Right renal cortex interstitium (tissue), 3 donors: ENCODE results near the gene CNST. TPM values are rescaled to one million over a fixed set of nuclear protein-coding genes. Genes with fewer than 3 reads are reported as not detected.
A peak's percentile ranks its signal among the peaks of the same experiment; 100 is the strongest.
"Not testable (repeated sequence)": the region's sequence is repeated elsewhere in the genome, so short reads cannot be mapped to it uniquely, and the experiment has no call there.

ENCODE experiments used
- DNase-seq, 3 donors: peaks; one replicate each; pipeline ENCODE4 v3.0.0-alpha.2; 2013; ENCODE audit warnings: low read depth in 3 of 3, low spot score in 2 of 3
- polyA plus RNA-seq, 3 donors: library from polyadenylated mRNA; unstranded; fragments of 120-200 nt; gene quantifications; one replicate each; pipeline ENCODE4 v1.2.1, GENCODE V29; 2013; ENCODE audit not compliant: insufficient read length in 3 of 3

The CNST gene
- polyA plus RNA-seq, 3 donors = 22.0 to 24.7 (median 22.1) TPM

GRCh38 chr1:246617768-246618167 lies 51.5 kb downstream of the CNST start:
- DNase-seq = no peak

DNA sequence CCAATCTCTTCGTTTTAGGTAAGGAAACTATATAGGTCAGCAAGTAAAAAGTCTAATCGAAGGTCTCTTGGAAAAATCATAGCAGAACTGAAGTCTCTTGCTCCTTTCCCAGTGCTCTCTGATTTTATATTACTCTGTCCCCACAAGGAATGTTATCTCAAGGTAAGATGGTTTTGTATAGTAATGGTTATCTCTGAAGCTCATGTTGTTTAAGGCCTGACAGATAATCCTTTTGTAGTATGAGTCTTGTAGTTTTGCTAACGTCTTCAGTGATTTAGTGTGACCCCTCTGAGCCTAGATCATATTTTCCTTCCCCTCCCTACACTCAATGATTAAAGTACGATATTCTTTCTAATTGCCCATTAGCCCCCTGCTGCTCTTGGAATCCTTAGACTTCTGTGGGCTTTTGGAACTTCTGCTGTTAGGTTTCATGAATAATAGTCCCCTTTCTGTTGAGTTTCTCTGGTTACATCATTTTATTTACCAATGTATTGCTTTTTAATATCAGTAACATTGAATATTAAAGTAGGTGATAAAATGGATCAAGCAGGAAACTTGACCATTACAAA lies 52.1 kb downstream of the CNST start:
- DNase-seq = no peak

- DNase-seq = no peak
These were observed 55.9 kb downstream of the CNST start for GRCh38 chr1:246622035-246622652.

DNA sequence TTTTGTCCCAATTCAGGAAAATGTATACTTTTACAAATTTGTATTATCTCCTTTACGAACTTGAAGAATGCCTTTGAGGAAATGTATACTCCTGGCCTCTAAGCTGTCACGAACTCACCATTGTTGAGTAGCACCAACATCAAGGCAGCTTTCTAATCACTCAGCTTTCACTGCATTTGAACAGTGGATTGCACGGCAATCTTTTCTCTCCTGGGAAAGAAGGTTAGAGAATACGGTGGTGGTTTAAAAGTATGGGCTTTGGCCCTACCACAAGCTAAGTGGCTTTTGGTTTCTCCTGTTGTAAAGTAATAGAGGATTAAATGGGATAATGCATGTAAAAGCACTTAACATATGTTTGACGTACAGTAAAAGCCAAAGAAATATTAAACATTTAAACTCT lies 57.8 kb downstream of the CNST start:
- no peak for DNase-seq

DNA sequence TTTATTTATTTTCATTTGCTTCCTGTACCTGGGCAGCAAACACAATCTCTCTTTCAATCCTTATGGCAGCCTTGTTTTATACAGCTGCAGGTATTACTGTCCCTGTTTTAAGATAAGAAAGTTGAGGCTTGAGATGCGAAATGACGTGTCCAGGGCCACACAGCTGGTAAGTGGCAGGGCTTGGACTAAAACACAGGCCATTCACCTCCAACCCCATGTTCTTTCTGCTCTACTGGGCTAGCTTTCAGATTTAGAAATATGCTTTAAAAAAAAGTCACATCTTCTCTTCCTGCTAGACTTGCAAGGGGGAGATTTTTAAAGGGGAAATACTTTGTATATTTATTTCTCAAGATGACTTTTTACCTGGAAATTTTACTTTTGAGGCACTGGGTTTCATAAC lies 62.8 kb downstream of the CNST start:
- DNase-seq = no peak

GRCh38 chr1:246629976-246630375 lies 63.7 kb downstream of the CNST start:
- DNase-seq = no peak

DNA sequence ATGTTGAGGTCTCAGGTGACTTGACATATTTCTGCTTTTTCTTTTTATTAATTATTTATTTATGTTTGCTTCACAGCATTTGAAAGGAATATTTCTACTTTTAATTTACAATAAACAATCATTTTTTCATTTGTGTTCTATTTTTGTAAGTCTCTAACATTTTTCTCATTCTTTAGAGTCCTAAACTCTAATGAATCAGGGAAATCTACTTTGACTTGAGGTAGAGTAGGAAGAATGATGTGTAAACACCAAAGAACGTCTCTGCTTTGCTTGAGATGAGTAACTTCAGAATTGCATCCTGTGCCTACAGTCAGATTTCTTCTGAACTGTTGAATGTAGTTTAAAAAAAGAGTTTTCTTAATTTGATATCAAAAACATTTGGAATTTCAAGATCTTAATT lies 65.2 kb downstream of the CNST start:
- DNase-seq = no peak

- peak in 1 of 3 donors; percentile 33 for DNase-seq
These were observed 66.3 kb downstream of the CNST start for GRCh38 chr1:246632281-246633168.

DNA sequence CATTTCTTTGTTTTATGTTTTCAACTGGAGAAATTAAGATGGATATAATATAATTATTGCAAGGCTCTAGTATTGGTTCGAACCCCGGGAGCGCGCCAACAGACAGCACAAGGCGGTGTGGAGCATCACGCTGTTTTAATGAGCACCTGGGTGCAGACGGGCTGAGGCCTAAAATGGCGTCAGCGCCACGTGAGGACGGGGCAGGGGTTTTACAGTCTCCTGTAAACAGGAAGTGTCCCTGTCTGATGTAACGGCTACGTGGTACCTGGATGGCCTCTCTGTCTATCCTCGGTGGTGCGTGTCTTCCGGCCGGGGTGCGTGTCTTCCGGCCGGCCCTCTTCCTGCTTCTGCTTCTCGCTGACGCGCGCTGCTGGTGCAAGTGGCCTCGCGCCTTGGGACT lies 68.4 kb downstream of the CNST start:
- DNase-seq = not testable (repeated sequence)

DNA sequence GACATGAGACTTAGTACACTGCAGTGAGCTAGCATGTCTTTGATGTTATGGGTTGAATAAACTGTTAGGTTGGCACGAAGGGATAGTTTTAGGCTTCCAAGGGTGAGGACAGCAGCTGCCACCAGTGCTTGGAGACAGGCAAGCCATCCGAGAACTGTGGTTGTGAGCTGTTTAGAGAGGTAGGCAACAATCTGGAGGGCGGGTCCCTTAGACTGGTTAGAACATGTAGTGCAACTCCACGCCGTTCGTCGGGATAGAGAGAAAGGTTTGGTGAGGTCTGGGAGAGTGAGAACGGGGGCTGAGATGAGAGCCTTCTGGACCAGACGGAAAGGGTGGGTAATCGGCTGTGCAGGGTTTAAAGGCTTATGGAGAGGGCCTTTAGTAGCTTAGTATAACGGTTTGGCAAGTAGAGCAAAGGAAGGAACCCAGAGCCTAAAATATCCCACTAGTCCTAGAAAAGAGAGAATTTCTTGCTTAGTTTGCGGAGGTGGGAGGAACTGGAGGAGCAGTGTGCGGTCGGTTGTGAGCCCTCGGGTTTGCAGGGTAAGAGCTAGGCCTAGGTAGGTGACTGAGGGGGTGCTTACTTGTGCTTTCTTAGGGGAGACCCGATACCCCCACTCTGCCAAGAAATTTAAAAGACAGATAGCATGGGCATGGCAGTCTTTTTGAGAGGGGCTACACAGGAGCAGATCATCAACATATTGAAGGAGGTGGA lies 72.8 kb downstream of the CNST start:
- no peak for DNase-seq

DNA sequence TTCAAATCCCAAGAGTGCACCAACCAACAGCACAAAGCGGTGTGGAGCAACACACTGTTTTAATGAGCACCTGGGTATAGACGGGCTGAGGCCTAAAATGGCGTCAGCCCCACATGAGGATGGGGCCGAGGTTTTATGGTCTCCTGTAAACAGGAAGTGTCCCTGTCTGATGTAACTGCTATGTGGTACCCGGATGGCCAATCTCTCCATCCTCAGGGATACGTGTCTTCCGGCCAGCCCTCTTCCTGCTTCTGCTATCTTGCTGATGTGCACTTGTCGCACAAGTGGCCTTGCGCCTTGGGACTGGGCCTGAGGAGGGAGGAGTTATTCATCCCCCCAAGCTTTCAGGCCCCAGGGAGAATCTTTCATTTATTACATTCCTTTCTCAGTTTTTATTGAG lies 73.5 kb downstream of the CNST start:
- DNase-seq = no peak

DNA sequence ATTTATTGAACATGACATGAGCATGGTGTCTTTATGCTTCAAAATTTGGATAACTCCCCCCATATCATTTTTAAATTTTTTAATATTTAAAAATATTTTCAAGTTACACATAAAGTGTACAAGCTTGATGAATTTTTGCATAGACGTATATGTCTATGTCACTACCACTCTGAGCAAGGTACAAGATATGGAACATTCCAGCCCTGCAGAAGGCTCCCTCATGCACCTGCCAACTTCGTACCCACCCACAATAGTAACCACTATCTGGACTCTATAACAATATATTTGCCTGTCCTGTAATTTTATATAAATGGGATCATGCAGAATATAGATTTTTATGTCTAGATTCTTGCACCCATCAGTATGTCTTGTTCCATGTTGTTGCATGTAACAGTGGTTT lies 74.5 kb downstream of the CNST start:
- no peak for DNase-seq

DNA sequence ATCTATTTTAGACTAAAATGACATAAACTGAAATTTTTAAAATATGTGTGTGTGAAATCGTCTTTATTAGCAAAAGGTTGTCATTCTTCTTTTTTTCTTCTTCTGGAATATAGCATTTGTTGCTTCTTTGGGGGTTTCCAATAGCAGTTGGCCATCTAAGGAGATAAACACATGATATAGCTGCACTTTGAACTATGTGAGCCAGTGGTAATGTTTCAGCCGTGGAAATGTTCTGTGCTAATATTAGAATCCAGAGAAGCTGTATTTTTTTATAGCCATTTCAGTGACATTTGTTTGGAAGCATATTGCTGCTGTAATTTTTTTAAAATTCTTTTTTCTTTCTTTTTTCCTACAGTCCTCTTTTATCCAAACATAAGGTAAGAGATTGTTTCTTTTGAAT lies 75.1 kb downstream of the CNST start:
- DNase-seq = no peak

- DNase-seq = no peak
These were observed 76.5 kb downstream of the CNST start for GRCh38 chr1:246642719-246643118.

DNA sequence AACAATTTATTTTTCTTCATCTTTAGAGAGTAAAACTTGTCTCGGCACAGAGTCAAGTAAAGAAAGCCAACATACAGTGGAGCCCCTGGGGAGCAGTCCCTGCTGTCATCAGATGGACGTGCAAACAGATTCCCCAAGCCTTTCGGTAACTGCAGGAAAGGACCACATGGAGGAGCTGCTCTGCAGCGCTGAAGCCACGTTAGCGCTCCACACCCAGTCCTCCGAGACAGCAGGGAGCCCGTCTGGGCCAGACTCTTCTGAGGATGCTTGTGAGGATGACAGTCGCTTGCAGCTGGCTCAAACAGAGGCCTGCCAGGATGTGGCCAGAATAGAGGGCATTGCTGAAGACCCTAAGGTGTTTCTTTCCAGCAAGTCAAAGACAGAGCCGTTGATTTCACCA lies 80.9 kb downstream of the CNST start:
- no peak for DNase-seq

DNA sequence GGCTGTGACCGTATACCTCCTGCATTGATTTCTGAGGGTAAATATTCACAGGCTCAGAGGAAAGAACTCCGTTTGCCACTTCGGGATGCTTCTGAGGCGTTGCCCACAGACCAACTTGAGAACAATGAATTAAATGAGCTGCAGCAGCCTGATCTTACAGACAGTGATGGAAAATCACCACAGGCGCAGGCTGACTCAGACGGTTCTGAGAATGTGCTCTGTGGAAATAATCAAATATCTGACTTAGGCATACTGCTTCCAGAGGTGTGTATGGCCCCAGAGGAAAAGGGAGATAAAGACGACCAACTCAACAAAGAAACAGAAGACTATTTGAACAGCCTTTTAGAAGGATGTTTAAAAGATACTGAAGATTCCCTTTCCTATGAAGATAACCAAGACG lies 81.3 kb downstream of the CNST start:
- no peak for DNase-seq

GRCh38 chr1:246651012-246651695 lies 84.9 kb downstream of the CNST start:
- no peak for DNase-seq

DNA sequence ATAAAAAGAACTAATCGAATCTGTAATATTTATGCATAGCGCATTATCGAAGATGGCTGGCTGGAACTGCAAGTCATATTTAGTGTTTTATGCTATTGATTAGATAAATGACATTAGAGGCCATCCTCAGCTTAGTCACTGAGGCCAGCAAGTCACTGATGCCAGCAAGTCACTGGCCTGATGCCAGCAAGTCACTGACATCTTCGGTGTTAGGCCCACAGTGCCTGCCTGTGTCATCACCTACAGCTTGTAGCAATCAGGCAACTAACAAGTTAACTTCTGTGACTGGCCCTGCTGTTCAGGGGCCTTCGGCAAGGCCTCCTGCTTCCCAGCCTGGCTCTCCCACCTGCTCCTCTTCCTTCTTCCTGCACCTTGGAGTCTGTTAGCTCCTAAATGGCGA lies 92.3 kb downstream of the CNST start:
- no peak for DNase-seq

- no peak for DNase-seq
These were observed 93.4 kb downstream of the CNST start for GRCh38 chr1:246659594-246660140.

- no peak for DNase-seq
These were observed 95.2 kb downstream of the CNST start for GRCh38 chr1:246661451-246661850.
